GM12878 (cell line): ENCODE measurements around the gene RET.

ENCODE experiments used
- CHD2 ChIP-seq: IDR thresholded peaks from 2 replicates; pipeline ENCODE4 v1.6.1; 2011; ENCODE audit warnings: low read depth, low read length, improper control_type of control experiment, borderline replicate concordance
- FOXM1 ChIP-seq: IDR thresholded peaks from 2 replicates; pipeline ENCODE4 v1.6.1; 2012; ENCODE audit warnings: low read depth, mild to moderate bottlenecking, inconsistent platforms, low read length, moderate library complexity
- IRF3 ChIP-seq: fragments of 450-650 bp; IDR thresholded peaks from 2 replicates; pipeline ENCODE4 v1.6.1; 2014; ENCODE audit warnings: mild to moderate bottlenecking
- MTA3 ChIP-seq: IDR thresholded peaks from 2 replicates; pipeline ENCODE4 v1.6.1; 2012; ENCODE audit warnings: low read length, inconsistent platforms, borderline replicate concordance
- MYB ChIP-seq: fragments of 150-350 bp; IDR thresholded peaks from 2 replicates; pipeline ENCODE4 v1.6.1; 2014; ENCODE audit warnings: mild to moderate bottlenecking, low read depth, low read length, borderline replicate concordance
- MYC ChIP-seq: IDR thresholded peaks from 2 replicates; pipeline ENCODE4 v1.6.1; 2011; ENCODE audit warnings: mild to moderate bottlenecking, low read length, moderate library complexity, inconsistent platforms; ENCODE audit not compliant: insufficient read depth, insufficient replicate concordance, insufficient read length, severe bottlenecking
- PAX5 ChIP-seq: IDR thresholded peaks from 2 replicates; pipeline ENCODE4 v1.6.1; 2011; ENCODE audit warnings: low read depth, low read length, borderline replicate concordance
- TAF1 ChIP-seq: IDR thresholded peaks from 2 replicates; pipeline ENCODE4 v1.6.1; 2011; ENCODE audit warnings: mild to moderate bottlenecking, low read depth, low read length, borderline replicate concordance
- ZZZ3 ChIP-seq: IDR thresholded peaks from 2 replicates; pipeline ENCODE4 v1.6.1; 2011; ENCODE audit warnings: low read depth; ENCODE audit not compliant: control insufficient read depth, insufficient read length
- TF ChIP-seq, protein P1 (sequence below), 3 experiments: IDR thresholded peaks in 2 of 3; conservative IDR thresholded peaks in 1 of 3; 2 replicates each; pipeline ENCODE4 v1.5.1; 2011; ENCODE audit warnings: low read depth in 3 of 3, low read length in 3 of 3, mild to moderate bottlenecking in 3 of 3, control low read depth in 2 of 3, moderate library complexity in 2 of 3, inconsistent platforms in 1 of 3, mixed read lengths in 1 of 3; ENCODE audit not compliant: control insufficient read depth in 2 of 3, insufficient read depth in 1 of 3; ENCODE audit errors: extremely low read depth in 1 of 3
- TF ChIP-seq, protein P2 (sequence below): IDR thresholded peaks from 2 replicates; pipeline ENCODE4 v1.6.1; 2011; ENCODE audit warnings: borderline replicate concordance, low read depth, mild to moderate bottlenecking, moderate library complexity, mixed read lengths, low read length; ENCODE audit not compliant: insufficient read depth; ENCODE audit errors: extremely low read length
- TF ChIP-seq, protein P3 (sequence below): IDR thresholded peaks from 2 replicates; pipeline ENCODE4 v1.6.1; 2012; ENCODE audit warnings: low read depth, low read length, improper control_type of control experiment

GRCh38 chr10:43062402-43063160 lies 14.3 kb upstream of the RET start:
- TF ChIP-seq, protein P1, sequence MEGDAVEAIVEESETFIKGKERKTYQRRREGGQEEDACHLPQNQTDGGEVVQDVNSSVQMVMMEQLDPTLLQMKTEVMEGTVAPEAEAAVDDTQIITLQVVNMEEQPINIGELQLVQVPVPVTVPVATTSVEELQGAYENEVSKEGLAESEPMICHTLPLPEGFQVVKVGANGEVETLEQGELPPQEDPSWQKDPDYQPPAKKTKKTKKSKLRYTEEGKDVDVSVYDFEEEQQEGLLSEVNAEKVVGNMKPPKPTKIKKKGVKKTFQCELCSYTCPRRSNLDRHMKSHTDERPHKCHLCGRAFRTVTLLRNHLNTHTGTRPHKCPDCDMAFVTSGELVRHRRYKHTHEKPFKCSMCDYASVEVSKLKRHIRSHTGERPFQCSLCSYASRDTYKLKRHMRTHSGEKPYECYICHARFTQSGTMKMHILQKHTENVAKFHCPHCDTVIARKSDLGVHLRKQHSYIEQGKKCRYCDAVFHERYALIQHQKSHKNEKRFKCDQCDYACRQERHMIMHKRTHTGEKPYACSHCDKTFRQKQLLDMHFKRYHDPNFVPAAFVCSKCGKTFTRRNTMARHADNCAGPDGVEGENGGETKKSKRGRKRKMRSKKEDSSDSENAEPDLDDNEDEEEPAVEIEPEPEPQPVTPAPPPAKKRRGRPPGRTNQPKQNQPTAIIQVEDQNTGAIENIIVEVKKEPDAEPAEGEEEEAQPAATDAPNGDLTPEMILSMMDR (IDR thresholded peaks at IDR 0.05 in 2 of 3, conservative IDR thresholded peaks at IDR 0.05 in 1 of 3; ENCODE audit: control insufficient read depth in 2 of 3, extremely low read depth in 1 of 3, insufficient read depth in 1 of 3, low read depth in 3 of 3, low read length in 3 of 3), result no peak
- TF ChIP-seq MTA3 (no peak), ZZZ3 (no peak), MYC (no peak), FOXM1 (no peak), PAX5 (no peak), IRF3 (no peak), TAF1 (no peak), CHD2 (no peak), MYB (no peak)
- TF ChIP-seq, protein P2, sequence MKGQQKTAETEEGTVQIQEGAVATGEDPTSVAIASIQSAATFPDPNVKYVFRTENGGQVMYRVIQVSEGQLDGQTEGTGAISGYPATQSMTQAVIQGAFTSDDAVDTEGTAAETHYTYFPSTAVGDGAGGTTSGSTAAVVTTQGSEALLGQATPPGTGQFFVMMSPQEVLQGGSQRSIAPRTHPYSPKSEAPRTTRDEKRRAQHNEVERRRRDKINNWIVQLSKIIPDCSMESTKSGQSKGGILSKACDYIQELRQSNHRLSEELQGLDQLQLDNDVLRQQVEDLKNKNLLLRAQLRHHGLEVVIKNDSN, result no peak
- TF ChIP-seq, protein P3, sequence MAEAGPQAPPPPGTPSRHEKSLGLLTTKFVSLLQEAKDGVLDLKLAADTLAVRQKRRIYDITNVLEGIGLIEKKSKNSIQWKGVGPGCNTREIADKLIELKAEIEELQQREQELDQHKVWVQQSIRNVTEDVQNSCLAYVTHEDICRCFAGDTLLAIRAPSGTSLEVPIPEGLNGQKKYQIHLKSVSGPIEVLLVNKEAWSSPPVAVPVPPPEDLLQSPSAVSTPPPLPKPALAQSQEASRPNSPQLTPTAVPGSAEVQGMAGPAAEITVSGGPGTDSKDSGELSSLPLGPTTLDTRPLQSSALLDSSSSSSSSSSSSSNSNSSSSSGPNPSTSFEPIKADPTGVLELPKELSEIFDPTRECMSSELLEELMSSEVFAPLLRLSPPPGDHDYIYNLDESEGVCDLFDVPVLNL, result no peak
